HG03442 (cell line): ENCODE results near the gene ZNF423.
"Not testable (repeated sequence)": the region's sequence is repeated elsewhere in the genome, so short reads cannot be mapped to it uniquely, and the experiment has no call there.

Experiments
- ATAC-seq: cut with Tn5 transposase; IDR thresholded peaks from one replicate; pipeline ENCODE4 v1.9.1; 2021; ENCODE audit warnings: mild to moderate bottlenecking, moderate library complexity; ENCODE audit not compliant: unreplicated experiment

Gene ZNF423

DNA sequence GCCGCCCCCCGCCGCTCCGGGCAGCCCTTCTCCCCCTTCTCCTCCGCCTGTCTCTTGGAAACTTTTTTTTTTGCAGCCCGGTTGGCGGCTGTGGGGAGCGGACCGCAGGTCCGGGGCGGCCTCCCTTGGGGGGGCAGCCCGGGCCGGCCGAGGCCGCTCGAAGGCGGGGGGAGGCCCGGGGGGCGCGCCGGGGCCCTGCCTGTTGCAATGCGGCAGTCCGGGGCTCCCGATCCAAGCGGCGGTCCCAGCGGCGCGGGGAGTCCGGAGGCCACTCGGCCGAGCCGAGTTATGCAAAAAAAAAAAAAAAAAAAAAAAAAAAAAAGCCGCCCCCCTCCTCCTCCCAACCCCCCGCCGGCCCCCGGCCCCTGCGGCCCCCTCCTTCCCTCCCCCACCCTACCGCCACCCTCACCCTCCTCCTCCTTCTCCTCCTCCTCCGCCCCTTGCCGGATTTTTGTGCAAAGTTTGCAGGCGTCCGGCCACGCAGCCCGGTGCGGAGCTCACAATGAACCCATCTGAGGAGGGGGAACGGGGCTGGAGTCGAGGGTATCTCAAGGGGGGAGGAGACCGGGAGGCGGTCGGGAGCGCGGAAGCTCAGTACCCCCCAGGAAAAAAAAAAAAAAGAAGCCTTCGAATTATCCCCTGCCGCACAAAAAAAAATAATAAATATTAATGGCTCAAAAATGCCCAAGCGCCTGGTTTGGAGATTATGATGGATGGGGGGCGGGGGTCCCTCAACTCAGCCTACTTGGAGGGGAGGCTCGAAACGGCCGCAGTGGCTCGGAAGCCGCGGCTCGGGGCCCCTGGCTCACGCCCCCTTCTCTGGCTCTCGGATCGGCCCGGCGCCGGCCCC lies at the start of gene ZNF423:
Gene ZNF423, minus strand, starts transcription at position 291 of the 850 bp plus-strand sequence. CDS start 338 bp downstream, outside the sequence.
- no peak for ATAC-seq

DNA sequence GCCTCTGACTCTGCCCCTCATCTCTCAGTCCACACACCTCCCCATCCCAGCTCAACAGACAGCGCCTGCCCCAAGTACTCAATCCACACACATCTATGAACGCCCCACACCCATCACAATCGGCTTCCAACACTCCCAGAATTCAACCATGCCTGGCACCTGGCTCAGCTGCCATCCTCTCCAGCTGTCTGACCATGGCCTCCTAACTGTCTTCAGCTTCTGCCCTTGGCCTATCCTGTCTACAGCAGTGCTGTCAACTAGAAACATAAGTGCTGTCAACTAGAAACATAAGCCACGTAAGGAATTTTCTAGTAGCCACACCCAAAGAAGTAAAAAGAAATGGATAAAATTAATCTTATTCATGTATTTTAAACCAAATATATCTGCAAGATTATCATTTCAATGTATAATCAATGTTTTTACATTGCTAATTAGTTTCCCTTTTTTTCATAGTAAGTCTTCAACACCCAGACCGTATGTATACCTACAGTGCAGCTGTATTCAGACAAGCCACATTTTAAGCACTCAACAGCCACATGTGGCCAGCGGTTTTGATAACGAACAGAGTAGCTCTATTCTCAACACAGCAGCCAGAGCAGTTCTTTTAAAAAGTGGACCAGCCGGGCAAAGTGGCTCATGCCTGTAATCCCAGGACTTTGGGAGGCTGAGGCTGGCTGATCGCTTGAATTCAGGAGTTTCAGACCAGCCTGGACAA lies 48.6 kb upstream of the ZNF423 start:
- no peak for ATAC-seq

DNA sequence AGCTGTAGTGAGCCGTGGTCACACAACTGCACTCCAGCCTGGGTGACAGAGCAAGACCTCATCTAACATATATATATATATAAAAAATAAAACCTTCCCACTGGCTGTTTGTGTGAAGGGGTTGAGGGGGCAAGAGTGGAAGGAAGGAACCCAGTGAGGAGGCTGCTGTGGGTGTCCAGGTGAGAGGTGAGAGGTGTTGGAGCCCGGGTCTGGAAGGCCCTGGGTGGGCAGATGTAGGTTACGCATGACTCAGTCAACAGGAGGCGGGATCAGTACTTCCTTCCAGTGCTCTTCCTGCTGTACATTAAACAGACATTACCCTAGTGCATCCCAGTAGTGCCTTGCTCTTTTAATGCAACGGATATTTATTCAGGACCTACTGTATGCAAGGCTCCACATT lies 47.0 kb upstream of the ZNF423 start:
- ATAC-seq, result no peak

DNA sequence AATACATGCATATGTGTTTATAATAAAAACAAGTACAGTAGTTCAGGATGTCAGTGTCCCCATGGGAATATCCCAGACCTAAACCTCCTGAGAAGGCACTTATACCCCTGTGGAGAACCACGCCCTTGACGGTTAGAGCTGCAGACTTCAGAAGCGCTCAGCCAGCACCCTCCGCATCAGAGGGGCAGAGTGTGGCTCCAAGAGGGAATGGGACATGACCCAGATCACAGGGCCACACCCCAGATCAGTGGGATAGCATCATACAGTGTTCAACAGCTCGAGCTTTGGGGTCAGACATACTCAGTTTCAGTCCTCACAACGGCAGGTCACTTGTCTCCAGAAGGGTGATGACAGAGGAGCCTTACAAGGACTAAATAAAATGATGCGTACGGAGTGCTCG lies 45.8 kb upstream of the ZNF423 start:
- no peak for ATAC-seq

DNA sequence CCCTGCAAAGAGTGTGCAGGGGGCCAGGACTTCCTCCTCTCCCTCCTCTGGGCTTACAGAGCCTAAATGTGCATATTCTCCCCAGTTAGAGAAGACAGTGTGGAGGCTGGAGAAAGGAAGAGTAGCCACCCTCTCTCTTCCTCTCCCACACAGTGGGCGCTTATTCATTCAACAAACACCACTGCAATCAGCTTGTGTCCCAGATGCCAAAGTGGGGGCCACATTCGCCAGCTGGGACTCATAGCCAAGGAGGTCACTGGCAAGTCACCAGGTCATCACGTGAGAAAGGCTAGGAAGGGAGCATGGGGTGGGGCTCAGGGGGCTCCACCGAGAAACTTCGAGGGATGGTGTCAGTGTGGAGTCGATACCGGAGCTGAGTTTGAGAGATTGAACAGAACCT lies 45.0 kb upstream of the ZNF423 start:
- ATAC-seq, result no peak

DNA sequence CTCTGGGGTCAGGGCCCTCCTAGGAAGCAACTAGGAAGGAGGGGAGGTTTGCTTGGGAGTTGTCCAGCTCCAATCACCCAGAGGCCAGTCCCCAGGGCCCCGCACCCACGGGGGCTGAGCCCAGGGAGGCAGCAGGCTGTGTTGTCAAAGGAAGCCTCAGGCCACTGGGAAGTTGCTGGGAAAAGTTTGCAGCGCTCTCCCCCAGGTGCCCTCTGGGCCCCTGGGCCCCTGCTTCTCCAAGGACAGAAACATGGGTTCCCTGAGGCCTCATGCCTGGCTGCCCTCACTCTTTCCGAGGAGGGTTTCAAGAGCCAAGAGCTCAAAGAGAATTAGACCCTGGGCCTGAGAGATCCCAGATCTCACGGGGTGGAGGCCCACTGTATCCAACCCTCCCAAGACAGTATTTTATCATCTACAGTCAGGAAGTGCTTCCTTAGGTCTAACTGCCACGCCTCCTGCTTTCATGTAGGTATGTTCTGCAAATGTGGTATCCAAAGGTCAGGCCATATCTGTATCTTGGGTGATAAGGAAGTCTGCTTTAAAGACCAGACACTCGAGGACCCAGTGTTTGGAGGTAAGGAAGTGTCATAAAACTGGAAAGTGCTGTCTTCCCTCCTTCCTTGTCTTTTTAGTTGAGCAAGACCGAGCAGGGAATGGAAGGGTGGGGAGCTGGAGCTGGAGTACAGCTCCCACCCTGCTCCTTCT lies 44.2 kb upstream of the ZNF423 start:
- ATAC-seq, result no peak

DNA sequence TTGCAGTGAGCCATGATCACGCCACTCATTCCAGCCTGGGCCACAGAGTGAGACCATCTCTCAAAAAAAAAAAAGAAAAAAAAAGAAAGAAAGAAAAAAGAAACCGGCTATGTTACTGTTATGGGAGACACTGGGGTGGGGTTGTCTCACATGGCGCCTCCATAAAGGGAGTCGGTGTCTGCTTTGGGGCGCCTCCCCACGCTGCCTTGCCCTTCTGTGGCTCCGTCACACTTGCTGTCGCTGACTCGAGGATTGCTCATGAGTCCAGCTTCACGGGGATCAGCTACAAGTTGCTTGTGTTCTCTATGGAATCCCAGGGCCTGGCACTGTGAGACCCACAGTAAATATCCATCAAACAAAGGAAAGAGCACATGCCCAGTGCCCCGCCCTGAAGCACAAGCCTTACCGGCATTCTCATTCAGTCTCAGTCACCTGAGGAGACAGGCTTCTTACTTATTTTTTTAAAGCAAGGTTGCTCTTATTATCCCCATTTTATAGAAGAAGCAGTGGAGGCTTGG lies 40.6 kb upstream of the ZNF423 start:
- ATAC-seq, result no peak

DNA sequence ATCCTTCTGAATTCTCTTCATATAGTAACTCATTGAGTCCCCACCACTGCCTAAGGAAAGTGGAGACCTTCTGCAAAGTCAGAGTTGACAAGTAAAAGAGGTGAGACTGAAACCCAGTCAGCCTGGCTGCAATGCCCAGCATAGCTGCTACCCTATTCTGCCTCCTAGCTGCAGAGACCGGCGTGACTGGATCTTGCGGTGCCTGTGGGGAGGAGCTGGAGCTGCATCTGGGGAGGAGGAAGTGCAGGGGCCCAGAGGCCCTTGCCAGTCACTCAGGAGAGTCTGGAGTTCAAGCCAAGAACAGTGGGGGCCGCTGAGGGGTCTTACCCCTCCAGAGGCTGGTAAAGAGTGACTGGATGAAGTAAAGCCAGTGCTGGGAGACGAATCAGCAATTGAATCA lies 35.0 kb upstream of the ZNF423 start:
- no peak for ATAC-seq

DNA sequence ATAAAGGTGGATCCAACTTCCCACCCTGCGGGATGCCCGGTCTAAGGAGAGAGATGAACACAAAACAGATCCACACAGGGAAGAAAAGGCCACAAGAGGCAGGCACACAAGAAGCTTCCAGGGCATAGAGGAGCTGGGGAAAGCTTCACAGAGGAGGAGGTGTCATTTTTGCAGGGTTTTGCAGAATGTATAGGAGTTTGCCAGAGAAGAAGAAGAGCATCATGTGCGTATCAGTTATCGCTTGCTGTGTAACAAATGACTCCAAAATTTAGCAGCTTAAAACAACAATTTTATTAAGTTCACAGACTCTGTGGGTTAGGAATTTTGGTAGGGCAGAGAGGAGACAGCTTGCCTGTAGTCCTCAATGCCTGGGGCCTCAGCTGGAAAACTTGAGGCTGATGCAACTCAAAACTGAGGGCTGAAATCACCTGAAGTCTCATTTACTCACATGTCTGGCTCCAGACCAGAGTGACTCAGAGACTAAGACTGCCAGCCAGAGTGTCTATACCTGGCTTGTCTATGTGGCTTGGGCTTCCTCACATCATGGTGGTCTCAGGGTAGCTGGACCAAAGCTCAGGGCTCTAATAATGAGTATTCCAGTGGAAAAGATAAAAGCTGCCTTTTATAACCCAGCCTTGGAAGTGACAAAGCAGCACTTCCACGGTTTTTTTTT lies 33.9 kb upstream of the ZNF423 start:
- ATAC-seq, result no peak

DNA sequence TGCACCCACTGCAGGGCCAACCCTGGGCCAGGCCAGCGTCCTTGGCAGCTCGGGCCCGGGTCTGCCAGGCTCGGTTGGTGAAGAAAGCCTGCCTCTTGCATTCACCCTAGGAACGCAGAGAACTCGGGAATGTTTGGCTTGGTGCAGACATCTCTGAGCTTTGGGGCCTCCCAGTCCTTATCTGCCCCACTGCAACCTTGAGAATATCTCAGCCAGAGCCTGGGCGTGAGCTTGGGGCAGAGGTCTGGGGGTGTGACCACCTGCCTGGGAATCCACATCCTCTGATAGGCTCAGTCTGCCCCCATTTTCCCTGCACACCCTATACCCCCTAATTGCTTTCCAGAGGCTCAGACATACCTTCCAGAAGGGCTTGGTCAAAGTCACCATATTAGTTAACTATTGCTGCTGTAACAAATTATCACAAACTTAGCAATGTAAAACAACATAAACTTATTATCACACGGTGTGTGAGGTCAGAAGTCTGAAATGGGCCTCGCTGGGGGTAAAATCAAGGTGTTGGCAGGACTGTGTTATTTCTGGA lies 30.7 kb upstream of the ZNF423 start:
- ATAC-seq, result no peak

DNA sequence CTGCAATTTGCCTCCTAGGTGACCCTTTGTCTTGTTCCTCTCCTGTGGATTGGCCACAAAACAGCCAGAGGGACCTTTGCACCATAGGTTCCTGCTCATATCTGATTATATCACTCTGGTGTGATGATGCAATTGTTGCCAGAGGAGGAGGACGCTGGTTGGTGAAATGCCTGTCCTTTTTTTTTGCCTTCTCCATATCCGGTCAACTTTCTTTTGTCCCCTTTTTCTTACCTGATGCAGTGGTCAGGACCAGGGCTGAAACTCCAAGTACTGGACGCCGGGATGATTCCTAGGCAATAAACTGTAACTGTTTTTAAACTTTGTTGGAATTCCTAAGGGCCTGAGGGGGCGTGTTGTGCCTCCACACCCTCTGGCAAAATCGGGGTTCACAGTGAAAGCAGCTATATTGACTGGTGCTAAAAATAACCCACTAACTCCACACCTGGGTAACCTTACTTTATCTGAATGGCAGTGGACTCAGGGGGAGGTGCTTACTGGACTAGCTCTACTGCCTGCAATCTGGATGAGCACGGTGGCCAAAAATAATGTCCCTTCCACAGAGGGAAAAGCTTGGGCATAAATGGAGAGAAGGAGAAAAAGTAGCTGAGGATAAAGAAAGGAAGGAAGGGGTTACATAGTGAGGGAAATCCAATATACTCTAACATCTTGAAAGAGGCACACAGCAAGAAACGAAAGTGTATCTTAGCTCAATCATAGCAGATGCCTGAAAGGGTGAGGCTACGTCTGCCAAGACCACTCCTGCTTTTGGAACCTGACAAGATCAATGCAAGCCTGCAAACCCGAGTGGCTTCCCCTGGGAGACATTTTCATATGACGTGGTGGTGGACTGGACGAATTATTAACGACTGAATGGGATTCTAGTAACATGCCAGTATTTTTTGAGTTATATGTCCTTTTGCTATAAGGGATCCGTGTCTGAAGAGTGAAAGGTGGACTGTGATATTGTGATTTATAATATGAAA lies 28.4 kb upstream of the ZNF423 start:
- no peak for ATAC-seq

DNA sequence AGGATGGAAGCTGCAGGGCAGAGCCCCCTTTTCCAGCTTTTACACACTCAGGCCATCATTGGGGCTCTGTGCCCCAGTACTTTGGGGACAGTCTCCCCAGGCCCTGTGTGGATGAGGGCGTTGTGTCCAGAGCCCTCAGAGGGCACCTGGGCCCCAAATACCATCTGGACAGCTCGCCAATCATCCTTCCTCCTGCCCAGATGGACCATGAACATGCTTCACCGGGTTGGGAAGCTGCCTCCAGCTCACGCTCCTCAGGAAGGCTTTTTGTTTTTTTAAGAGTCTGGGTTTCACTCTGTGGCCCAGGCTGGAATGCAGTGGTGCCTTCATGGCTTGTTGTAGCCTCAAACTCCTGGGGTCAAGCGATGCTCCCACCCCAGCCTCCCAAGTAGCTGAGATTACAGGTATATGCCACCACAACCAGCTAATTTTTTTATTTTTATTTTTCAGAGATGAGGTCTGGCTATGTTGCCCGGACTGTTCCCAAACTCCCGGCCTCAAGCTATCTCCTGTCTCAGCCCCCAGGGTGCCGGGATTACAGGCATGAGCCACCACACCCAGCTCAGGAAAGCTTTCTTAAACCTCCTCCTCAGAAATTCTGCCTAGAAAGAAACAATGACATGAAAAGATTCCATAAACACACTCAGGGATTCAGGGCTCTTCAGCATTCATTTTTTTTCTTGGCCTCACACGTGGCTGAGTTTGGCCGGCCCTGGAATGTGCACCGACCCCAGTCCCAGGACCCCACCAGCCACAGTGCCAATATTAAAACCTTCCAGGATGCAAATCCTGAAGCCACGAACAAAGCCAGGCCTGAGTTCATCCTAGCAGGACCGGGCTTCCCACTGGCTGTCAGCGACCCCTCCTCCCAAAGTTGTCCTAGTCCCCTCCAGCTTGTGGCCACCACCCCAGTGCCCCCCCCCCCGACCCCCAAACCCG lies 27.4 kb upstream of the ZNF423 start:
- ATAC-seq, result no peak

DNA sequence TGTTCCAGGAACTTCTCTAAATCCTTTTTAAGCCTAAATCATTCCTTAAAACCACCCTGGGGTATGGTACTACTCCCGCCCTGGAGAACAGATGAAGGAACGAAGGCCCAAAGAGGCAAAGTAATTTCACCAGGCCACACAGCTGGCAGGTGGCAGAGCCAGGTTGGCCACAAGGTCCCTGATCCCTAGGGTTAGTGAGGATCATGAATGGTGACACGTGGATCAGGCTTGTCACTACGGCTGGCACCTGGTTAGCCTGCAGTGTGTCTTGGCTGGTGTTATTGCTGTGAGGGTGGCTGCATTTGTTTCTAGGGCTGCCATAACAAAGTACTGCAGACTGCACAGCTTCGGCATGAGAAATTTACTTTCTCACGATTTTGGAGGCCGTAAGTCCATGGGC lies 26.0 kb upstream of the ZNF423 start:
- no peak for ATAC-seq

DNA sequence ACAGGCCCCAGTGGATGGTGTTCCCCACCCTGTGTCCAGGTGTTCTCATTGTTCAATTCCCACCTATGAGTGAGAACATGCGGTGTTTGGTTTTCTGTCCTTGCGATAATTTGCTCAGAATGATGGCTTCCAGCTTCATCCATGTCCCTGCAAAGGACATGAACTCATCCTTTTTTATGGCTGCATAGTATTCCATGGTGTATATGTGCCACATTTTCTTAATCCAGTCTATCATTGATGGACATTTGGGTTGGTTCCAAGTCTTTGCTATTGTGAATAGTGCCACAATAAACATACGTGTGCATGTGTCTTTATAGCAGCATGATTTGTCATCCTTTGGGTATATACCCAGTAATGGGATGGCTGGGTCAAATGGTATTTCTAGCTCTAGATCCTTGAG lies 22.6 kb upstream of the ZNF423 start:
- not testable (repeated sequence) for ATAC-seq

DNA sequence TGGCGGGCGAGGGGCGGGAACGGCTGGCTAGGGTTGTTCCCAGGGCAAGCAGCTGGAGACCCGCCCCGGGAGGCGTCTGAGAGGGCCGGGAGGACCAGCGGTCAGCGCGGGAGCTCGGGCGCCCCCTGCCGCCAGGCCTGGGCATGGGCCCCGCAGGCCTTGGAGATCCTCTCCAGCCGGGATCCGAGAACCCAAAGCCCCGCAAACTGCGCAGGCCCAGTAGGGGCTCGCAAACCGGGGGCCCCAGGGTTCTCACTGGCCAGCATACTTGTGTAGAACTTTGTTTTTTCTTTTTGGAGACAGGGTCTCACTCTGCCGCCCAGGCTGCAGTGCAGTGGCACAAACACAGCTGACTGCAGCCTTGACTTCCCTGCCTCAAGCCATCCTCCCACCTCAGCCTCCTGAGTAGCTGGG lies 20.8 kb upstream of the ZNF423 start:
- ATAC-seq, result no peak

DNA sequence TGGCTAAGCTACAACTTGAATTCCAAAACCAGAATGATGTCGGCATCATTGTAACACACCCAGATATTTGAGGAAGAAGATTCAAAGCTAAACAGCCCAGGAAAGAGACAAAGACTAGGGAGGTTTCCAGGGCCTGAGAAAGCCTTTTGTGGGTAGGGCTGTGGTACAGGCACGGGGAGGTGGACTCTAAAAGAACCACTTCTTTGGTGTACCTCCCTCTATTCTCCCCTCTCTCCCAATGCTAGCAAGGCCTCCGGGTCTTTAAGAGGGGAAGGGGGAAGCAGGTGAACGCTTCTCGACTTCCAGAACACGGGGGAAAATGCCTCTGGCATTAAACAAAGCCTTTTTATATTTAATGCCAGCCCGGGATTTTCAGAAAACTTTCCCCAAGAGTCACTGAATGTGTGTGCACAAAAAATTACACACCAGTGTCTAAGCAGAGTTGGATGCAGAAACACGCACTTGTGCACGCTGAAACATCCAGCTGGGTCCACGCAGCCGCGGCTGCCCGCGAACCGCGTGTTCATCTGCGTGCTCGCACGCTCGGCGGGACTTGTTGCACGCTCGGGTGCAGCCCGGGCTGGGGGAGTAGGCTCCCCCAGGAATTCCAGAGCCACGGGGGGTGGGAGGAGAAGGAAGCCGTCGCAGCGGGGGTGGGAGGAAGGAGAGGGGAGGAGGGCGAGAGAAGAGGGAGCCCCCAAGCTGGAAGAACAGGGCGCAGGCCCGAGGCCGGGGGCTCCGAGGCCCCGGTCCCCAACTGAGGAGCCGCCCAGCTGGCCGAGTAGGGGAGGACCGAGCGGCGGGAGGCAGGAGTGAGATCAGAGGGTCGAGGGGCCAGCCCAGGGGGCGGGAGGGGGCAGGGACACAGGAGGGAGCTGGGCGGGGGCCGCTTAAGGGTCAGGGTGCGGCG lies 20.1 kb upstream of the ZNF423 start:
- no peak for ATAC-seq

DNA sequence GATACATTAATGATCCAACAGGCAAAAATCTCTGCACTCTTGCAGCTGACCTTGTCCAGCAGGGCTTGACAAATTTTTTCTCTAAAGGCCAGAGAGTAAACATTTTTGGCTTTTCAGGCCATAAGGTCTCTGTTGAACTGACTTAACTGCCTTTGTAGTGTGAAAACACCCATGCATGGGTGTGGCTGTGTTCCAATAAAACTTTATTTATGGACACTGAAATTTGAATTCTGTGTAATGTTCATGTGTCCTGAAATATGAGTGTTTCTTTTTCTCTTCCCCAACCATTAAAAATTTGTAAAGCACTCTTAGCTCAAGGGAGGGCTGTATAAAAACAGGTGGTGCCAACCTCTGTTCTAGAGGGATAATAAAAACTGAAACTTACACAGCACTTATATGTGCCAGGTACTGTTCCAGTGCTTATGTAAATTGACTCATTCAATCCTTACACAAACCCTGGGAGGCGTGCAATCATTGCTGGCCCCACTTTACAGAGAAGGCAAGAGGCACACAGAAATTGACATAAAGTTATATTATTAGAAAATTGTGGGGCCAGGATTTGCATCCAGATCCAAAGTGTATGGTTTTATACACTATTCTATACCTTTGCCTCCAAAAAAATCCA lies 18.8 kb upstream of the ZNF423 start:
- no peak for ATAC-seq
